Stimulated activated CD8-positive, alpha-beta memory T cell treated with anti-CD3 and anti-CD28 coated beads, Interleukin-4, amount 100 ng/mL, for 4 hours (primary cell): Measurements from ENCODE around the gene PML.
"Not testable (repeated sequence)": the region's sequence is repeated elsewhere in the genome, so short reads cannot be mapped to it uniquely, and the experiment has no call there.

Experiments
- DNase-seq, 2 donors: peaks; one replicate each; pipeline ENCODE4 v3.0.0-alpha.2; 2020; ENCODE audit warnings: low read depth in 2 of 2, low spot score in 1 of 2

The PML gene

GRCh38 chr15:73957276-73957675 is 37.2 kb upstream of the PML start:
- DNase-seq, result no peak

GRCh38 chr15:73957785-73958184 is 36.7 kb upstream of the PML start:
- DNase-seq, result no peak

GRCh38 chr15:73959012-73959581 is 35.4 kb upstream of the PML start:
- no peak for DNase-seq

GRCh38 chr15:73959801-73960200 is 34.7 kb upstream of the PML start:
- no peak for DNase-seq

- not testable (repeated sequence) for DNase-seq
These were observed 33.9 kb upstream of the PML start for GRCh38 chr15:73960472-73961070.

- DNase-seq, result no peak
These were observed 32.1 kb upstream of the PML start for GRCh38 chr15:73962433-73962832.

GRCh38 chr15:73964736-73965093 is 29.8 kb upstream of the PML start:
- DNase-seq, result peak; percentile 67 to 79

- DNase-seq, result no peak
These were observed 29.3 kb upstream of the PML start for GRCh38 chr15:73965094-73965757.

- no peak for DNase-seq
These were observed 28.8 kb upstream of the PML start for GRCh38 chr15:73965758-73966113.

- no peak for DNase-seq
These were observed 26.1 kb upstream of the PML start for GRCh38 chr15:73968461-73968860.

GRCh38 chr15:73969151-73969759 is 25.3 kb upstream of the PML start:
- DNase-seq, result no peak

GRCh38 chr15:73972984-73973682 is 21.4 kb upstream of the PML start:
- peak; percentile 48 to 65 for DNase-seq

- DNase-seq, result not testable (repeated sequence)
These were observed 20.8 kb upstream of the PML start for GRCh38 chr15:73973683-73974200.

- DNase-seq, result not testable (repeated sequence)
These were observed 18.9 kb upstream of the PML start for GRCh38 chr15:73975440-73976125.

GRCh38 chr15:73978896-73979295 is 15.6 kb upstream of the PML start:
- DNase-seq, result no peak

- DNase-seq, result no peak
These were observed 14.9 kb upstream of the PML start for GRCh38 chr15:73979636-73980035.

- DNase-seq, result no peak
These were observed 12.7 kb upstream of the PML start for GRCh38 chr15:73981761-73982221.

- DNase-seq, result no peak
These were observed 12.1 kb upstream of the PML start for GRCh38 chr15:73982222-73982962.

GRCh38 chr15:73983211-73983727 is 11.2 kb upstream of the PML start:
- no peak for DNase-seq

GRCh38 chr15:73983773-73984172 is 10.7 kb upstream of the PML start:
- DNase-seq, result no peak
